ENCODE measurements around the gene SMIM20.

- TF ChIP-seq CTCF (IDR thresholded peaks at IDR 0.05) (no peak), EP300 (IDR thresholded peaks at IDR 0.05) (no peak)
These were observed 32.8 kb upstream of the SMIM20 start for GRCh38 chr4:25881193-25881592.

Data from stomach (tissue), 4 donors.